Caco-2 (cell line): ENCODE data around the gene FAM237A. TPM values are rescaled to one million over a fixed set of nuclear protein-coding genes. Genes with fewer than 3 reads are reported as not detected.

Experiments
- Bru-seq: library from RNA; stranded (reverse); fragments of 400-500 nt; gene quantifications from one replicate; lab custom pipeline; 2021; lab: Mats Ljungman, UMichigan
- BruChase-seq, 2 experiments: library from RNA; stranded (reverse); fragments of 400-500 nt; gene quantifications; one replicate each; lab custom pipeline; 2021; lab: Mats Ljungman, UMichigan
- BruUV-seq: library from RNA; stranded (reverse); fragments of 400-500 nt; replicated peaks from 2 replicates; lab custom pipeline; 2021; lab: Mats Ljungman, UMichigan
- CTCF ChIA-PET: fragments of 300-600 bp; sonication (Branson Sonifier 250); formaldehyde crosslinking; loops from one replicate; lab custom pipeline; 2022; ENCODE audit warnings: antibody characterized with exemption; lab: Charles Lee
- POLR2A ChIA-PET: fragments of 300-600 bp; sonication (Branson Sonifier 250); formaldehyde crosslinking; loops from one replicate; lab custom pipeline; 2022; ENCODE audit warnings: antibody characterized with exemption; lab: Charles Lee
- DNase-seq, 2 experiments: peaks; one replicate each; pipeline versions ENCODE4 v3.0.0 to v3.0.0-alpha.2; 2020 to 2022
- H3K27me3 ChIP-seq: replicated peaks from 2 replicates; pipeline ENCODE4 v1.6.0; 2011; ENCODE audit warnings: low read length; ENCODE audit not compliant: control insufficient read depth, insufficient read depth
- H3K36me3 ChIP-seq: 2 replicates; pipeline ENCODE4 v1.5.1; 2011; ENCODE audit warnings: low read length; ENCODE audit not compliant: control insufficient read depth, insufficient read depth
- H3K4me1 ChIP-seq: fragments of 250-450 bp; sonication (Bioruptor Pico); 2 replicates; pipeline ENCODE4 v1.5.1; 2020; ENCODE audit warnings: mild to moderate bottlenecking
- H3K4me3 ChIP-seq: 2 replicates; pipeline ENCODE4 v1.5.1; 2011; ENCODE audit warnings: low read depth, mild to moderate bottlenecking, control low read depth, low read length
- H3K9me3 ChIP-seq: fragments of 250-450 bp; sonication (Bioruptor Pico); 2 replicates; pipeline ENCODE4 v1.5.1; 2020; ENCODE audit warnings: mild to moderate bottlenecking, moderate library complexity
- H3K27ac Mint-ChIP-seq: one replicate; pipeline ENCODE4 v1.8.0; 2022; ENCODE audit warnings: mixed read lengths; ENCODE audit not compliant: unreplicated experiment
- H3K27me3 Mint-ChIP-seq: one replicate; pipeline ENCODE4 v1.8.0; 2022; ENCODE audit warnings: mixed read lengths; ENCODE audit not compliant: insufficient read depth, unreplicated experiment
- H3K36me3 Mint-ChIP-seq: one replicate; pipeline ENCODE4 v1.8.0; 2022; ENCODE audit warnings: mild to moderate bottlenecking, mixed read lengths; ENCODE audit not compliant: insufficient read depth, unreplicated experiment
- H3K4me1 Mint-ChIP-seq: one replicate; pipeline ENCODE4 v1.8.0; 2022; ENCODE audit warnings: low read depth, mixed read lengths; ENCODE audit not compliant: unreplicated experiment
- H3K4me3 Mint-ChIP-seq: one replicate; pipeline ENCODE4 v1.8.0; 2022; ENCODE audit warnings: mild to moderate bottlenecking, moderate library complexity, mixed read lengths; ENCODE audit not compliant: unreplicated experiment
- H3K9me3 Mint-ChIP-seq: one replicate; pipeline ENCODE4 v1.8.0; 2022; ENCODE audit warnings: mixed read lengths; ENCODE audit not compliant: unreplicated experiment
- CTCF ChIP-seq, 2 experiments: fragments of 200-600 bp in 1 of 2; IDR thresholded peaks; 1 replicate in 1 of 2; 2 replicates in 1 of 2; pipeline versions ENCODE4 v1.5.1 to v1.8.0; 2011 to 2022; ENCODE audit warnings: antibody characterized with exemption in 1 of 2, control low read depth in 1 of 2, inconsistent platforms in 1 of 2, low read depth in 1 of 2, low read length in 1 of 2, mild to moderate bottlenecking in 1 of 2, moderate library complexity in 1 of 2; ENCODE audit not compliant: insufficient read depth in 1 of 2, severe bottlenecking in 1 of 2, unreplicated experiment in 1 of 2
- intact Hi-C: fragments of 100-400 bp; cut with micrococcal nuclease; formaldehyde crosslinking; loops from one replicate; pipeline ENCODE4 v1.10.0; 2022; ENCODE audit not compliant: unreplicated experiment
- long read RNA-seq: library from polyadenylated mRNA; stranded (forward); transcript quantifications from one replicate; pipeline ENCODE4 v2.0.0, GENCODE V29; 2022
- total RNA-seq: library from RNA; stranded (reverse); gene quantifications from 2 replicates; pipeline ENCODE4 v1.2.3, GENCODE V29; 2022

The FAM237A gene
- total RNA-seq (not detected in 2 replicates), Bru-seq, nascent RNA (percentile 19 among the genes with signal in this experiment), BruChase-seq, experiment 1, labeled RNA remaining after a 2-hour chase (percentile 29 among the genes with signal in this experiment), BruChase-seq, experiment 2, labeled RNA remaining after a 6-hour chase (percentile 26 among the genes with signal in this experiment)
- long read RNA-seq, result 0 reads

GRCh38 chr2:206642075-206643025, at the start of gene FAM237A:
FAM237A (plus strand) TSS chr2:206642487; CDS start chr2:206644237, 1,750 bp downstream.
- no peaks in the 10 kb centered on the region for H3K36me3 ChIP-seq
- Mint-ChIP-seq H3K27me3 (peaks cover 2% of the 10 kb centered on the region), H3K4me1 (no peaks in the 10 kb centered on the region), H3K27ac (no peak within 1 kb of the TSS), H3K9me3 (no peaks in the 10 kb centered on the region), H3K36me3 (no peaks in the 10 kb centered on the region), H3K4me3 (no peak within 1 kb of the TSS)
- no peaks in the 10 kb centered on the region for H3K4me1 ChIP-seq
- H3K4me3 ChIP-seq, result no peak within 1 kb of the TSS
- POLR2A ChIA-PET, result no interaction called here
- intact Hi-C loops, result no loop called here
- no TSS peak for BruUV-seq
- H3K9me3 ChIP-seq, result no peaks in the 10 kb centered on the region
- DNase-seq, result peak in 1 of 2 experiments; percentile 57
- no peak for TF ChIP-seq CTCF (IDR thresholded peaks at IDR 0.05; ENCODE audit: insufficient read depth in 1 of 2, low read depth in 1 of 2, low read length in 1 of 2, severe bottlenecking in 1 of 2, unreplicated experiment in 1 of 2)
- CTCF ChIA-PET, result no interaction called here
- H3K27me3 ChIP-seq, result no peaks in the 10 kb centered on the region

- H3K27me3 ChIP-seq, result no peaks in the 10 kb centered on the region
- ChIA-PET POLR2A (no interaction called here), CTCF (no interaction called here)
- no peak for DNase-seq
- no peak for TF ChIP-seq CTCF (IDR thresholded peaks at IDR 0.05; ENCODE audit: insufficient read depth in 1 of 2, low read depth in 1 of 2, low read length in 1 of 2, severe bottlenecking in 1 of 2, unreplicated experiment in 1 of 2)
- H3K36me3 ChIP-seq, result no peaks in the 10 kb centered on the region
- Mint-ChIP-seq H3K27ac (no peak overlapping the region), H3K27me3 (no peaks in the 10 kb centered on the region), H3K4me1 (no peaks in the 10 kb centered on the region), H3K36me3 (peaks cover 13% of the 10 kb centered on the region), H3K9me3 (no peaks in the 10 kb centered on the region), H3K4me3 (no peak overlapping the region)
- H3K4me1 ChIP-seq, result no peaks in the 10 kb centered on the region
- intact Hi-C loops, result no loop called here
- H3K9me3 ChIP-seq, result no peaks in the 10 kb centered on the region
- no peak overlapping the region for H3K4me3 ChIP-seq
- no TSS peak for BruUV-seq
These were observed 44.5 kb upstream of the FAM237A start for GRCh38 chr2:206597717-206598218.

- H3K27ac Mint-ChIP-seq, result no peak overlapping the region
- DNase-seq, result no peak
- POLR2A ChIA-PET, result no interaction called here
- intact Hi-C loops, result no loop called here
- Histone ChIP-seq H3K27me3 (no peaks in the 10 kb centered on the region), H3K9me3 (no peaks in the 10 kb centered on the region), H3K4me1 (no peaks in the 10 kb centered on the region), H3K4me3 (no peak overlapping the region), H3K36me3 (no peaks in the 10 kb centered on the region)
- BruUV-seq, result no TSS peak
- no peaks in the 10 kb centered on the region for H3K9me3 Mint-ChIP-seq
- no peak for TF ChIP-seq CTCF (IDR thresholded peaks at IDR 0.05; ENCODE audit: insufficient read depth in 1 of 2, low read depth in 1 of 2, low read length in 1 of 2, severe bottlenecking in 1 of 2, unreplicated experiment in 1 of 2)
- no peak overlapping the region for H3K4me3 Mint-ChIP-seq
- H3K36me3 Mint-ChIP-seq, result no peaks in the 10 kb centered on the region
- no peaks in the 10 kb centered on the region for H3K4me1 Mint-ChIP-seq
- H3K27me3 Mint-ChIP-seq, result no peaks in the 10 kb centered on the region
- CTCF ChIA-PET, result no interaction called here
These were observed 39.0 kb upstream of the FAM237A start for GRCh38 chr2:206603243-206603642.
